Heart right ventricle (tissue), 16 donors: ENCODE measurements around the gene C10orf67. TPM values are rescaled to one million over a fixed set of nuclear protein-coding genes. Genes with fewer than 3 reads are reported as not detected.
A peak's percentile ranks its signal among the peaks of the same experiment; 100 is the strongest.

ENCODE experiments used
- ATAC-seq, 8 donors: fragments of 200-7000 bp; cut with Tn5 transposase; one replicate each; pipeline ENCODE4 v1.9.1; 2020; ENCODE audit warnings: mild to moderate bottlenecking in 8 of 8, moderate library complexity in 8 of 8, moderate number of reproducible peaks in 1 of 8
- DNase-seq, 2 donors: peaks; one replicate each; pipeline ENCODE4 v3.0.0-alpha.2; 2020
- H3K27ac ChIP-seq, 10 donors: fragments of 200-600 bp; sonication (generic) in 2 of 10; one replicate each; pipeline versions ENCODE4 v1.5.0 to v1.8.0; 2020 to 2022; ENCODE audit warnings: mild to moderate bottlenecking in 3 of 10
- H3K27me3 ChIP-seq, 7 donors: fragments of 200-600 bp; one replicate each; pipeline ENCODE4 v1.8.0; 2021 to 2022; ENCODE audit warnings: mild to moderate bottlenecking in 2 of 7
- H3K36me3 ChIP-seq, 9 donors: fragments of 200-600 bp; sonication (generic) in 1 of 9; one replicate each; pipeline versions ENCODE4 v1.5.0 to v1.8.0; 2020 to 2022; ENCODE audit warnings: mild to moderate bottlenecking in 2 of 9
- H3K4me1 ChIP-seq, 9 donors: fragments of 200-600 bp; sonication (generic) in 1 of 9; one replicate each; pipeline versions ENCODE4 v1.5.0 to v1.8.0; 2020 to 2022; ENCODE audit warnings: mild to moderate bottlenecking in 4 of 9
- H3K4me3 ChIP-seq, 10 donors: fragments of 200-600 bp; sonication (generic) in 2 of 10; one replicate each; pipeline versions ENCODE4 v1.5.0 to v1.8.0; 2020 to 2022; ENCODE audit warnings: mild to moderate bottlenecking in 7 of 10, moderate library complexity in 2 of 10
- H3K9me3 ChIP-seq, 11 donors: fragments of 200-600 bp in 10 of 11; sonication (generic) in 2 of 11; one replicate each; pipeline versions ENCODE4 v1.5.0 to v1.8.0; 2013 to 2022; ENCODE audit warnings: mild to moderate bottlenecking in 2 of 11, control low read depth in 1 of 11, moderate library complexity in 1 of 11
- WGBS, 2 donors: extraction: QIAGEN DNeasy Blood & Tissue Kit; methylation state at CpG; one replicate each; pipeline ENCODE4 v1.1.7; 2013; ENCODE audit warnings: inconsistent platforms in 1 of 2; 5-methylcytosine and 5-hydroxymethylcytosine counted together
- intact Hi-C, 10 donors: fragments of 100-400 bp; cut with DNase I; formaldehyde crosslinking; loops; one replicate each; pipeline versions ENCODE4 v1.11.1 to v1.14.2; 2022
- polyA plus RNA-seq, 2 donors: library from polyadenylated mRNA; stranded (reverse); fragments of 200-250 nt; gene quantifications; one replicate each; pipeline ENCODE4 v1.2.3, GENCODE V29; 2013
- total RNA-seq, 10 donors: library from RNA; stranded (reverse); fragmentation: NEBNext Ultra II Directional in 3 of 10; extraction: Animal tissue kit (Norgen Biotek cat#: 25700) in 3 of 10; gene quantifications; one replicate each; pipeline versions ENCODE4 v1.2.1 to v1.2.4, GENCODE V29; 2021 to 2023
- TF ChIP-seq, protein P1 (sequence below), 9 donors: fragments of 200-600 bp; sonication (generic) in 2 of 9; IDR thresholded peaks; one replicate each; pipeline versions ENCODE4 v1.5.0 to v1.8.0; 2021 to 2022; ENCODE audit warnings: antibody characterized with exemption in 9 of 9, mild to moderate bottlenecking in 5 of 9, moderate library complexity in 1 of 9
- donor health status: Arrhythmogenic right ventricular cardiomyopathy.
- donor health status: ischemic (EF 13 %, LVEDD 7.1; RV severe dilation, severe dysfunction).
- donor health status: healthy with polysubstance abuse.
- donor health status: DM: no; HTN: yes; CAD: no.
- donor health status: DM: no; HTN: no; CAD: no.
- donor health status: ischemic (EF 25% LVEDD 6.9; RV normal size, moderate dysfunction).
- donor health status: ischemic (EF 25% LVEDD 5.7; RV mildly dilated, moderate dysfunction).
- donor health status: healthy.
- donor health status: DM: yes; HTN: yes; CAD: no.
- donor health status: Ischemic cardiomyopathy.
- donor health status: ischemic (EF 35%, LVEDD 5.7; RV mildly dilated, moderate dysfunction).
- donor health status: nonischemic (EF 11% LVEDD 7.7; RV severe dilation, severe dysfunction).
- donor health status: DM: yes; HTN: yes; CAD: no.
- donor health status: PGD.
- donor health status: ischemic (EF 29% LVEDD 5.4; RV normal size, mild dysfunction).
- donor health status: nonischemic (EF 23%, LVEDD 6.1; RV moderate dilation, normal function).

The C10orf67 gene
- total and polyA plus RNA-seq, 12 donors: 0.15 to 1.5 (median 0.40) TPM

DNA sequence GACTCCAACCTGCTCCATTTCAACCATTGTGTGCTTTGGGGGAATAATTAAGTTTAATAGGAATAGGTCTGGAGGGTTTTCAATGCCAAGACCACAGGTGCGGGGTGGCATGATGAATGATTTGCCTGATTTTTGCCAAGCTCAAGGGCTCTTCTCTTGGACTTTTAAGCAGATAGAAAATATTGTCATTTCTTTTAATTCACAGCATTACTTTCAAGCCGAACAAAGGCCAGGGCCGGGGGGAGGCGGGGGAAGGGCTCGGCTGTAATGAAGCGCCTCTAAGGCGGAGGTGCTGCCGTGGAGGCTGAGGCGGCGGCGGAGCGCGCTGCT, 146.0 kb downstream of the C10orf67 start:
- ATAC-seq: no peak
- peaks cover 10 to 100% (median 100%) of the 10 kb centered on the region in 7 donors for H3K27me3 ChIP-seq
- intact Hi-C loops: no loop called here

DNA sequence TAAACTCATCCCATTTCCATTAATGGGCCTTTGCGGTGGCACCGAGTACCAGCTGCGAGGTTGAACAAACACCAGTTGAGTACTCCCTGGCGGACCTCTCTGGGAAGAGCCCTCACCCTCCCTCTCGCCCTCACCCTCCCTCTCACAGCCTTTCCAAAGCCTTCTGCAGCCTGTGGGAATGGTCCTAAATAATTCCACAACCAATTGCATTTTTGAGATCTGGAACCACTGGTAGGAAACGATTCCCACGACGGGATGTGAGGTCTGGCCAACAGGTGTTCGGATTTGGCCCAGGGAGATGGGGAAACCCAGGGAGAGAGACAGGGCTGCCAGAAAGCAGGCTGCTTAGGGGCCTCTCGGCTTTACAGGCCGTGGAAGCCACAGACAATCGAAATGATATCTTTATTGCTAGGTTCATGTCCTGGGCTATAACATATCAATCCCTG, 147.2 kb downstream of the C10orf67 start:
- 4 to 5% methylated on average over 12 of the region's 12 CpGs for WGBS, 2 donors
- H3K27ac ChIP-seq: no peak overlapping the region
- TF ChIP-seq, protein P1, sequence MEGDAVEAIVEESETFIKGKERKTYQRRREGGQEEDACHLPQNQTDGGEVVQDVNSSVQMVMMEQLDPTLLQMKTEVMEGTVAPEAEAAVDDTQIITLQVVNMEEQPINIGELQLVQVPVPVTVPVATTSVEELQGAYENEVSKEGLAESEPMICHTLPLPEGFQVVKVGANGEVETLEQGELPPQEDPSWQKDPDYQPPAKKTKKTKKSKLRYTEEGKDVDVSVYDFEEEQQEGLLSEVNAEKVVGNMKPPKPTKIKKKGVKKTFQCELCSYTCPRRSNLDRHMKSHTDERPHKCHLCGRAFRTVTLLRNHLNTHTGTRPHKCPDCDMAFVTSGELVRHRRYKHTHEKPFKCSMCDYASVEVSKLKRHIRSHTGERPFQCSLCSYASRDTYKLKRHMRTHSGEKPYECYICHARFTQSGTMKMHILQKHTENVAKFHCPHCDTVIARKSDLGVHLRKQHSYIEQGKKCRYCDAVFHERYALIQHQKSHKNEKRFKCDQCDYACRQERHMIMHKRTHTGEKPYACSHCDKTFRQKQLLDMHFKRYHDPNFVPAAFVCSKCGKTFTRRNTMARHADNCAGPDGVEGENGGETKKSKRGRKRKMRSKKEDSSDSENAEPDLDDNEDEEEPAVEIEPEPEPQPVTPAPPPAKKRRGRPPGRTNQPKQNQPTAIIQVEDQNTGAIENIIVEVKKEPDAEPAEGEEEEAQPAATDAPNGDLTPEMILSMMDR (IDR thresholded peaks at IDR 0.05): no peak
- H3K4me1 ChIP-seq: peaks cover 0 to 21% (median 7%) of the 10 kb centered on the region in 9 donors
- ATAC-seq (no peak), DNase-seq (no peak)
- intact Hi-C loops: loop anchor here in 1 of 10 donors (2.0 kb wide), 1 partner anchor 53 kb away; no protein-coding TSS in a partner anchor
- H3K4me3 ChIP-seq: no peak overlapping the region
- no peaks in the 10 kb centered on the region for H3K9me3 ChIP-seq
- no peaks in the 10 kb centered on the region for H3K36me3 ChIP-seq
- H3K27me3 ChIP-seq: peaks cover 21 to 100% (median 99%) of the 10 kb centered on the region in 7 donors

More for the DNA sequence above, 146.0 kb downstream of the C10orf67 start:
- TF ChIP-seq, protein P1 (IDR thresholded peaks at IDR 0.05): no peak
- no peak overlapping the region for H3K27ac ChIP-seq
- H3K36me3 ChIP-seq: no peaks in the 10 kb centered on the region
- 1% methylated on average over 13 of the region's 13 CpGs for WGBS, 2 donors
- peak overlapping the region in 1 of 10 donors; percentile 17 for H3K4me3 ChIP-seq
- H3K9me3 ChIP-seq: no peaks in the 10 kb centered on the region
- no peak for DNase-seq
- H3K4me1 ChIP-seq: peaks cover 0 to 21% (median 7%) of the 10 kb centered on the region in 9 donors

DNA sequence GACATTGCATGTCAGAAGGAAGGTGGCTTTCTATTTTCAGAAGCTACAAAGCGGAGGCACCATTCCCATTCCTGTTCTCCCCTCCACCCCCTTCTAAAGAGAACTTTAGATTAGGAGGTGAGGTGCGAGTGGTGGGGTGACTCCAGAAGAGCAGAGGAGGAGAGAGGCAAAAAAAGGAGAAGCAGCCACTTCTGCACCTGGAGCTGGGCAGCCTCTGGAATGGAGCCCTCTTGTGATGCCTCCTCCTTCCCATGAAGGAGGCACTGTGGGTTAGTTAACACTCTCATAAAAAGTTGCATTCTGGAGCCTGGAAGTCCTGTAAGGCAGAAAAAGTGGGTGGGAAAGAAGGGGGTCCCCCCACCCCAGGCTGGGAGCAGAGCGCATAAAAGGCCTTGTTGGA, 147.7 kb downstream of the C10orf67 start:
- Histone ChIP-seq H3K27me3 (peaks cover 26 to 100% (median 99%) of the 10 kb centered on the region in 7 donors), H3K27ac (no peak overlapping the region), H3K9me3 (no peaks in the 10 kb centered on the region), H3K4me1 (peaks cover 0 to 21% (median 7%) of the 10 kb centered on the region in 9 donors), H3K36me3 (no peaks in the 10 kb centered on the region), H3K4me3 (no peak overlapping the region)
- TF ChIP-seq, protein P1 (IDR thresholded peaks at IDR 0.05): no peak
- 7 to 12% methylated on average over 3 of the region's 3 CpGs for WGBS, 2 donors
- intact Hi-C loops: loop anchor here in 1 of 10 donors (2.0 kb wide), 1 partner anchor 54 kb away; no protein-coding TSS in a partner anchor
- no peak for DNase-seq
- no peak for ATAC-seq

DNA sequence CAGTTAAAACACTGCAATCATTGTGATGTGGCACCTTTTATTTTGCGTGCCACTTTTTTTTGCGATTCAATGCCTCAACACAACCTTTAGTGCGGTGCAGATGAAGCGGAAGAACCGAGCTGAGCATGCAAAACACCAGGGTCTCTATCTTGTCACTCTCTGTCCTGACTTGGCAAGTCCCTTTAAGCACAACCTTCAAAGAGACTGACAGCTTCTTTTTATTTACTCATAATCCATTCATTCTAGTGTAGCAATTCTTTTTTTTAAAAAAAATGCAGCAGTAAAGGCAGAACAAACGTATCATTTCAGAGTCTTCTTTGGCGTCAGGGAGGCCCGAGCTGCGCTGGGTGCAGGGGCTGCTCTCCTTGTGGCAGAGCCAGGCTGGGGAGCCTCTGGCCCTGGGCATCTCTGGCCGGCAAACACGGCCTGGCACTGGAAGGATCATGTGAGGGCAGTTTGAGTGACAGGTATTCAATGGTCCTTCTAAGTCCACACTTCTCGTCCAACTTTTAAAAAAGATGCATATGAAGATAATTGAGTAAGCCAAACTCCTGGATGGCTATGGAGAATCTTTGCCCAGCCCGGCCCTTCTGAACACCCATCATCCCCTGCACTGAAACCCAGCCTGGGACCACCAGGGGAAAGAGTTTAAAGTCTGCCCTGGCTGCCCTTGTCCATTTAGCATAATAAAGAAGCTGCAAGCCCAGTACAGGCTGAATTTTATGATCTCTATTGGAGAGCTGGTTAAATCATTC, 148.6 kb downstream of the C10orf67 start:
- H3K27me3 ChIP-seq: peaks cover 34 to 100% (median 99%) of the 10 kb centered on the region in 7 donors
- TF ChIP-seq, protein P1 (IDR thresholded peaks at IDR 0.05): no peak
- DNase-seq (no peak), ATAC-seq (no peak)
- no peak overlapping the region for H3K4me3 ChIP-seq
- intact Hi-C loops: loop anchor here in 1 of 10 donors (2.0 kb wide), 1 partner anchor 55 kb away; no protein-coding TSS in a partner anchor
- no peaks in the 10 kb centered on the region for H3K9me3 ChIP-seq
- WGBS, 2 donors: 4 to 5% methylated on average over 13 of the region's 13 CpGs
- H3K27ac ChIP-seq: no peak overlapping the region
- H3K36me3 ChIP-seq: no peaks in the 10 kb centered on the region
- peaks cover 0 to 21% (median 7%) of the 10 kb centered on the region in 9 donors for H3K4me1 ChIP-seq
